Neuronal stem cell (in vitro differentiated cells): ENCODE data around the gene PSME4.

Experiments
- DNase-seq: peaks from one replicate; pipeline ENCODE4 v3.0.0-alpha.2; 2013; ENCODE audit warnings: low spot score
- H2AFZ ChIP-seq: one replicate; pipeline ENCODE4 v1.6.1; 2013; ENCODE audit warnings: mild to moderate bottlenecking, low read length, inconsistent platforms
- H2AK5ac ChIP-seq: 2 replicates; pipeline ENCODE4 v1.6.1; 2013; ENCODE audit warnings: low read depth, mild to moderate bottlenecking, inconsistent platforms, low read length, moderate library complexity, mixed read lengths
- H2BK120ac ChIP-seq: 2 replicates; pipeline ENCODE4 v1.6.1; 2013; ENCODE audit warnings: low read depth, mild to moderate bottlenecking, inconsistent platforms, low read length, moderate library complexity, mixed read lengths
- H2BK12ac ChIP-seq: one replicate; pipeline ENCODE4 v1.6.1; 2013; ENCODE audit warnings: low read length, inconsistent platforms
- H2BK15ac ChIP-seq: 2 replicates; pipeline ENCODE4 v1.6.1; 2013; ENCODE audit warnings: mild to moderate bottlenecking, low read length, inconsistent platforms, mixed read lengths
- H2BK5ac ChIP-seq: one replicate; pipeline ENCODE4 v1.6.1; 2013; ENCODE audit warnings: inconsistent platforms, mild to moderate bottlenecking, low read length, moderate library complexity
- H3K14ac ChIP-seq: one replicate; pipeline ENCODE4 v1.6.1; 2013; ENCODE audit warnings: low read length, inconsistent platforms
- H3K18ac ChIP-seq: 2 replicates; pipeline ENCODE4 v1.6.1; 2013; ENCODE audit warnings: low read length, inconsistent platforms
- H3K23ac ChIP-seq: 2 replicates; pipeline ENCODE4 v1.6.1; 2013; ENCODE audit warnings: low read depth, mild to moderate bottlenecking, mixed read lengths, low read length, inconsistent platforms; ENCODE audit not compliant: poor library complexity
- H3K27ac ChIP-seq: replicated peaks from 3 replicates; pipeline ENCODE4 v1.5.1; 2013; ENCODE audit warnings: low read length, inconsistent platforms
- H3K27me3 ChIP-seq, 3 experiments: 2 replicates each; pipeline ENCODE4 v1.6.1; 2013; ENCODE audit warnings: low read length in 3 of 3, mild to moderate bottlenecking in 2 of 3, inconsistent platforms in 1 of 3, low read depth in 1 of 3, mixed read lengths in 1 of 3, moderate library complexity in 1 of 3; ENCODE audit not compliant: control insufficient read depth in 3 of 3, insufficient read depth in 3 of 3
- H3K36me3 ChIP-seq, 2 donors: replicated peaks in 1 of 2; 2 replicates each; pipeline ENCODE4 v1.6.1; 2013; ENCODE audit warnings: low read length in 2 of 2; ENCODE audit not compliant: control insufficient read depth in 2 of 2, insufficient read depth in 2 of 2
- H3K4ac ChIP-seq: 2 replicates; pipeline ENCODE4 v1.6.1; 2013; ENCODE audit warnings: inconsistent platforms, mild to moderate bottlenecking, low read length, moderate library complexity
- H3K4me1 ChIP-seq, 2 donors: 1 replicate in 1 of 2; 2 replicates in 1 of 2; pipeline ENCODE4 v1.6.1; 2013; ENCODE audit warnings: low read length in 2 of 2, low read depth in 1 of 2; ENCODE audit not compliant: control insufficient read depth in 2 of 2, insufficient read depth in 1 of 2
- H3K4me2 ChIP-seq: one replicate; pipeline ENCODE4 v1.6.1; 2013; ENCODE audit warnings: mild to moderate bottlenecking, low read length, inconsistent platforms; ENCODE audit not compliant: insufficient read depth, poor library complexity, severe bottlenecking
- H3K4me3 ChIP-seq, 2 donors: 2 replicates each; pipeline ENCODE4 v1.5.1; 2013; ENCODE audit warnings: low read length in 2 of 2, mild to moderate bottlenecking in 2 of 2, inconsistent platforms in 1 of 2, moderate library complexity in 1 of 2
- H3K79me1 ChIP-seq: one replicate; pipeline ENCODE4 v1.6.1; 2013; ENCODE audit warnings: low read depth, mild to moderate bottlenecking, inconsistent platforms, low read length, moderate library complexity
- H3K9ac ChIP-seq: one replicate; pipeline ENCODE4 v1.6.1; 2013; ENCODE audit warnings: mild to moderate bottlenecking, low read depth, low read length, inconsistent platforms; ENCODE audit not compliant: poor library complexity
- H3K9me3 ChIP-seq, 2 donors: replicated peaks in 1 of 2; 2 replicates each; pipeline versions ENCODE3 to v1.6.1; 2013; ENCODE audit warnings: low read length in 2 of 2, mild to moderate bottlenecking in 2 of 2, inconsistent platforms in 1 of 2, low read depth in 1 of 2, mixed read lengths in 1 of 2, moderate library complexity in 1 of 2; ENCODE audit not compliant: control insufficient read depth in 2 of 2, insufficient read depth in 1 of 2
- H4K8ac ChIP-seq: one replicate; pipeline ENCODE4 v1.6.1; 2013; ENCODE audit warnings: low read depth, mild to moderate bottlenecking, inconsistent platforms, low read length, moderate library complexity
- H4K91ac ChIP-seq: one replicate; pipeline ENCODE4 v1.6.1; 2013; ENCODE audit warnings: low read length, low read depth, mild to moderate bottlenecking, inconsistent platforms; ENCODE audit not compliant: poor library complexity
- WGBS, 2 donors: extraction: QIAGEN DNeasy Blood & Tissue Kit; methylation state at CpG; one replicate each; pipeline ENCODE4 v1.1.7; 2013; ENCODE audit warnings: missing lambda C conversion rate in 2 of 2, mixed read lengths in 1 of 2; ENCODE audit not compliant: insufficient read length in 2 of 2, insufficient replicate concordance in 1 of 2; ENCODE audit errors: extremely low coverage in 2 of 2; 5-methylcytosine and 5-hydroxymethylcytosine counted together

Gene PSME4

DNA sequence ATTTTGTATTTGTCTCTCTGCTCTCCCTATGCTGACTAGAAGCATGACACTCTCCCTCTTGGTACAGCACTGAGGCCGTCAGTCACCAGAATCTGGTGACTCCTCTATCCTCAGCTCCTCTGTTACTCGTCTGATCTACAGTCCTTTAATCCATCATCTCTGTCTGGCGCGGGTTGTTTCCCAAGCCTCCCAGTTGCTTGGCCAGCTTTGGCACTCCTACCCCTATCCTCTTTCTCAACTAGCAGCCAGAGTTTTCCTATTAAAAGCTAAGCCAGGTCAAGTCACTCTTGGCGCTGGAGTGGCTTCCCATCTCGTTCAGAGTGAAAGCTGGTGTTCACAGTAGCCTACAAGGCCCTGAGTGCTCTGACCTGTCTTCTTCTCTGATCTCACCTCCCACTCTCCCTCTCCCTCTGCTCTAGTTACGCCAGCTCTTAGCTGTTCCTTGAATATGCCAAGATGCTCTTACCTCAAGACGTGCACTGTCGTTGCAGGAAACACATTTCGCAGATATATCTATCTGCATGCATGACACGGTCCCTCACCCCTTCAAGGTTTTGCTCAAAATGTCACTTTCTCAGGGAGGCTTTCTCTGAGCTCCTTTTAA is 41.8 kb upstream of the PSME4 start:
- no CpG with 5 or more reads among the region's 11 CpGs for WGBS, 2 donors
- Histone ChIP-seq H3K4me3 (no peak overlapping the region), H4K8ac (no peak overlapping the region), H3K79me1 (no peaks in the 10 kb centered on the region), H2BK15ac (no peak overlapping the region), H3K4me2 (no peak overlapping the region), H2AFZ (no peak overlapping the region), H3K23ac (peak overlapping the region; percentile 5), H2BK5ac (no peak overlapping the region), H3K27me3 (no peaks in the 10 kb centered on the region), H3K9ac (no peak overlapping the region), H3K4ac (no peak overlapping the region), H2AK5ac (no peak overlapping the region), H4K91ac (no peak overlapping the region), H3K27ac (no peak overlapping the region), H2BK12ac (no peak overlapping the region), H3K18ac (no peak overlapping the region), H3K36me3 (no peaks in the 10 kb centered on the region), H3K14ac (no peak overlapping the region), H3K4me1 (no peaks in the 10 kb centered on the region), H2BK120ac (no peak overlapping the region), H3K9me3 (no peaks in the 10 kb centered on the region)
- DNase-seq: no peak

DNA sequence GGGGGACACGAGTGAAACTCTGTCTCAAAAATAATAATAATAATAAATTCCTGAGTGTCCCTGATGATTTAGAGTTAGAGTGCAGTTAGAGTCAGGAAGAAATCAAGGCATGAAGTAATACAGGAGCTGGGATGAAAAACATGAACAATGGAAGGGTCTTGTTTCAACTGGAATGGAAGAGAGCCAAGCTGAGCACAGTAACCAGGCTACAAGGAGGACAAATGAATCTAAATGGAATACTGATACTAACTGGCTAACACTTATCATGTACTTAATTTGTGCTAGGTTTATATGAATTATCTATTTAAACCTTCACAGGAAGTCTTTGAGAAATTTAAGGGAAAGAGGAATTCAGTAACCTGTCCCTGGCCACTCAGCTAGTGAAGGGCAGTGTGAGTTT is 38.8 kb upstream of the PSME4 start:
- no peaks in the 10 kb centered on the region for H3K36me3 ChIP-seq
- no peak overlapping the region for H2AFZ ChIP-seq
- H3K4me2 ChIP-seq: no peak overlapping the region
- H2AK5ac ChIP-seq: no peak overlapping the region
- H3K79me1 ChIP-seq: no peaks in the 10 kb centered on the region
- H3K4ac ChIP-seq: no peak overlapping the region
- H4K8ac ChIP-seq: no peak overlapping the region
- no peak overlapping the region for H3K4me3 ChIP-seq
- no peak for DNase-seq
- no peak overlapping the region for H3K18ac ChIP-seq
- no peak overlapping the region for H3K14ac ChIP-seq
- H2BK120ac ChIP-seq: no peak overlapping the region
- H2BK15ac ChIP-seq: no peak overlapping the region
- no peaks in the 10 kb centered on the region for H3K4me1 ChIP-seq
- no peaks in the 10 kb centered on the region for H3K27me3 ChIP-seq
- H3K9ac ChIP-seq: no peak overlapping the region
- H2BK5ac ChIP-seq: no peak overlapping the region
- H2BK12ac ChIP-seq: no peak overlapping the region
- no peaks in the 10 kb centered on the region for H3K9me3 ChIP-seq
- H3K23ac ChIP-seq: no peak overlapping the region
- H3K27ac ChIP-seq: no peak overlapping the region
- WGBS, 2 donors: no CpG with 5 or more reads among the region's 1 CpG
- no peak overlapping the region for H4K91ac ChIP-seq

DNA sequence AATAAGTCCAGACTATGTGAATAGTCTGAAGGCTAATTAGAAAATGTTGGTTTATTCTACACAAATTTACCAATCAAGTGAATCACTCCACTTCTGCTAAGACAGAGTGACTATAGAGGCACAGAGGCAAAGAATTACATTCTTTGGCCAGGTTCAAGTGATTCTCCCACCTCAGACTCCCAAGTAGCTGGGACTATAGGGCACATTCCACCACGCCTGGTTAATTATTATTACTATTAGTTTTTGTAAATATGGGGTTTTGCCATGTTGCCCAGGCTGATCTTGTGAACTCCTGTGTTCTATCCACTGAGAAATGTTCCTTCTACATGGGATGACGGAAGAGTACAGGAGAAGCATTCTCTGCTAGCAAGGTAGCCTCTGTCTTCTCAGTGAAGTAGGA is 37.6 kb upstream of the PSME4 start:
- Histone ChIP-seq H2AK5ac (no peak overlapping the region), H3K27ac (no peak overlapping the region), H2BK120ac (no peak overlapping the region), H2BK15ac (no peak overlapping the region), H3K4me1 (no peaks in the 10 kb centered on the region), H3K79me1 (no peaks in the 10 kb centered on the region), H2BK5ac (no peak overlapping the region), H2AFZ (no peak overlapping the region), H4K8ac (no peak overlapping the region), H3K4ac (no peak overlapping the region), H3K14ac (no peak overlapping the region), H3K23ac (no peak overlapping the region), H2BK12ac (no peak overlapping the region), H3K4me2 (no peak overlapping the region), H3K18ac (no peak overlapping the region), H3K27me3 (no peaks in the 10 kb centered on the region), H3K4me3 (no peak overlapping the region), H4K91ac (no peak overlapping the region), H3K9ac (no peak overlapping the region), H3K9me3 (no peaks in the 10 kb centered on the region), H3K36me3 (no peaks in the 10 kb centered on the region)
- WGBS, 2 donors: no CpG with 5 or more reads among the region's 2 CpGs
- no peak for DNase-seq

DNA sequence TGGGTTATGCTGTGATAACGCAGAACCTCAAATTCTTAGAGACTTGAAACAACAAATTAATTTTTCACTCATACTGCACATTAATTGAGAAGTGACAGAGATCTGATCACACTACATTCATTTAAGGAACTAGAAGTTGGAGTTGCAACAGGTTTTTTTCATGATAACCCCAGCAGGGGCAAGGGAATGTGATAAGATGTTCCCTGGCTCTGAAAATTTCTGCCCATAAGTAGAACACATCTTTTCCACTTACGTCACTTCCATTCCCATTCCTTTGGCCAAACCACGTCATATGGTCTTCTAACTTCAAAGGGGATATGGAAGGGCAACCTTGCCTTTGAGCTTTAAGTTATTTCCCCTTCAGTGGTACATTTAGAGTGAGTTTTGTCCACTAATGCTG is 29.7 kb upstream of the PSME4 start:
- Histone ChIP-seq H3K9ac (no peak overlapping the region), H3K27ac (no peak overlapping the region), H4K8ac (no peak overlapping the region), H2BK5ac (no peak overlapping the region), H3K9me3 (no peaks in the 10 kb centered on the region), H2BK15ac (no peak overlapping the region), H3K79me1 (no peaks in the 10 kb centered on the region), H3K27me3 (no peaks in the 10 kb centered on the region), H2BK120ac (no peak overlapping the region), H3K14ac (no peak overlapping the region), H3K18ac (no peak overlapping the region), H3K4me3 (no peak overlapping the region), H2AK5ac (no peak overlapping the region), H3K23ac (no peak overlapping the region), H2BK12ac (no peak overlapping the region), H3K36me3 (no peaks in the 10 kb centered on the region), H2AFZ (no peak overlapping the region), H3K4me2 (no peak overlapping the region), H3K4me1 (no peaks in the 10 kb centered on the region), H3K4ac (no peak overlapping the region), H4K91ac (no peak overlapping the region)
- no CpG with 5 or more reads among the region's 3 CpGs for WGBS, 2 donors
- DNase-seq: no peak
